H1 (cell line): Measurements from ENCODE around the gene CLCNKB. TPM values are rescaled to one million over a fixed set of nuclear protein-coding genes. Genes with fewer than 3 reads are reported as not detected.

Experiments used
- CTCF ChIA-PET: fragments of 300-600 bp; sonication (Branson Sonifier 250); formaldehyde crosslinking; loops from one replicate; lab custom pipeline; 2021; ENCODE audit not compliant: partially characterized antibody; lab: Charles Lee
- POLR2A ChIA-PET: fragments of 300-600 bp; sonication (Branson Sonifier 250); formaldehyde crosslinking; loops from one replicate; lab custom pipeline; 2021; ENCODE audit warnings: inconsistent platforms; ENCODE audit not compliant: partially characterized antibody; lab: Charles Lee
- DNase-seq, 2 experiments: peaks; one replicate each; pipeline versions ENCODE4 v3.0.0 to v3.0.0-alpha.2; 2010 to 2022; ENCODE audit warnings: low spot score in 2 of 2, low read depth in 1 of 2, mixed read lengths in 1 of 2
- FAIRE-seq: peaks from 2 replicates; lab custom pipeline; 2011; peaks lifted over from hg19 to GRCh38; lab: Jason Lieb, UNC
- H2AFZ ChIP-seq: 2 replicates; pipeline ENCODE4 v1.8.1; 2012; ENCODE audit warnings: low read length, inconsistent platforms
- H2AK5ac ChIP-seq: 2 replicates; pipeline ENCODE4 v1.6.1; 2013; ENCODE audit warnings: low read depth, low read length
- H2BK120ac ChIP-seq: replicated peaks from 2 replicates; pipeline ENCODE3; 2013; ENCODE audit warnings: low read depth, low read length, inconsistent platforms
- H2BK12ac ChIP-seq: 2 replicates; pipeline ENCODE4 v1.6.1; 2013; ENCODE audit warnings: low read depth, low read length
- H2BK15ac ChIP-seq: 2 replicates; pipeline ENCODE4 v1.6.1; 2013; ENCODE audit warnings: low read length
- H2BK20ac ChIP-seq: 2 replicates; pipeline ENCODE4 v1.6.1; 2013; ENCODE audit warnings: low read length
- H2BK5ac ChIP-seq: 2 replicates; pipeline ENCODE4 v1.6.1; 2013; ENCODE audit warnings: low read depth, low read length
- H3K14ac ChIP-seq: 2 replicates; pipeline ENCODE4 v1.6.1; 2013; ENCODE audit warnings: inconsistent platforms; ENCODE audit not compliant: insufficient read length
- H3K18ac ChIP-seq: 2 replicates; pipeline ENCODE4 v1.6.1; 2013; ENCODE audit warnings: low read length; ENCODE audit errors: extremely low read depth
- H3K23ac ChIP-seq: 2 replicates; pipeline ENCODE4 v1.6.1; 2013; ENCODE audit warnings: inconsistent platforms; ENCODE audit not compliant: insufficient read length
- H3K23me2 ChIP-seq: 2 replicates; pipeline ENCODE4 v1.6.1; 2013; ENCODE audit warnings: low read depth, low read length
- H3K27ac ChIP-seq: 2 replicates; pipeline ENCODE4 v1.6.1; 2011; ENCODE audit warnings: low read depth, low read length, inconsistent platforms
- H3K27me3 ChIP-seq, 4 experiments: replicated peaks in 1 of 4; 1 replicate in 1 of 4; 2 replicates in 3 of 4; pipeline versions ENCODE4 v1.6.1 to v1.8.1; 2011 to 2013; ENCODE audit warnings: low read length in 3 of 4, mild to moderate bottlenecking in 3 of 4, inconsistent platforms in 2 of 4, mixed read lengths in 2 of 4, moderate library complexity in 1 of 4; ENCODE audit not compliant: control insufficient read depth in 3 of 4, insufficient read depth in 3 of 4; ENCODE audit errors: extremely low read depth in 1 of 4
- H3K36me3 ChIP-seq, 4 experiments: 2 replicates each; pipeline versions ENCODE4 v1.6.1 to v1.8.1; 2011 to 2013; ENCODE audit warnings: mild to moderate bottlenecking in 4 of 4, low read length in 3 of 4, moderate library complexity in 2 of 4, control low read depth in 1 of 4, inconsistent platforms in 1 of 4; ENCODE audit not compliant: insufficient read depth in 4 of 4, control insufficient read depth in 2 of 4
- H3K4ac ChIP-seq: replicated peaks from 2 replicates; pipeline ENCODE3; 2013; ENCODE audit warnings: low read length, low read depth, mixed read lengths, inconsistent platforms; ENCODE audit not compliant: insufficient read length
- H3K4me1 ChIP-seq, 4 experiments: replicated peaks in 1 of 4; 1 replicate in 1 of 4; 2 replicates in 3 of 4; pipeline versions ENCODE4 v1.6.1 to v1.8.1; 2011 to 2013; ENCODE audit warnings: low read length in 3 of 4, inconsistent platforms in 2 of 4, mixed read lengths in 1 of 4; ENCODE audit not compliant: insufficient read depth in 4 of 4, control insufficient read depth in 3 of 4
- H3K4me2 ChIP-seq, 2 experiments: 2 replicates each; pipeline versions ENCODE4 v1.6.1 to v1.8.1; 2011 to 2013; ENCODE audit warnings: low read depth in 2 of 2, low read length in 2 of 2, control low read depth in 1 of 2, inconsistent platforms in 1 of 2, mild to moderate bottlenecking in 1 of 2; ENCODE audit not compliant: insufficient read depth in 1 of 2
- H3K4me3 ChIP-seq, 4 experiments: fragments of 200-600, 300-600 bp in 1 of 4; sonication (generic), shearing (Covaris generic), sonication (Bioruptor Twin) in 1 of 4; 2 replicates each; pipeline versions ENCODE4 v1.5.1 to v1.8.1; 2011 to 2016; ENCODE audit warnings: low read length in 4 of 4, low read depth in 3 of 4, control low read depth in 2 of 4, inconsistent platforms in 2 of 4, mild to moderate bottlenecking in 2 of 4, mixed read lengths in 1 of 4, moderate library complexity in 1 of 4; ENCODE audit not compliant: insufficient read depth in 2 of 4; ENCODE audit errors: extremely low read depth in 1 of 4
- H3K56ac ChIP-seq: replicated peaks from 2 replicates; pipeline ENCODE3; 2013; ENCODE audit warnings: low read depth, mild to moderate bottlenecking, mixed read lengths, low read length, inconsistent platforms; ENCODE audit not compliant: insufficient read length
- H3K79me1 ChIP-seq: 2 replicates; pipeline ENCODE4 v1.6.1; 2013; ENCODE audit warnings: low read depth, low read length, control low read depth
- H3K79me2 ChIP-seq, 2 experiments: 2 replicates each; pipeline versions ENCODE4 v1.6.1 to v1.8.1; 2012 to 2013; ENCODE audit warnings: low read length in 2 of 2, mild to moderate bottlenecking in 2 of 2, inconsistent platforms in 1 of 2; ENCODE audit not compliant: insufficient read depth in 2 of 2, control insufficient read depth in 1 of 2
- H3K9ac ChIP-seq, 4 experiments: replicated peaks in 1 of 4; 1 replicate in 1 of 4; 2 replicates in 3 of 4; pipeline versions ENCODE4 v1.6.1 to v1.8.1; 2011 to 2013; ENCODE audit warnings: low read depth in 3 of 4, low read length in 3 of 4, control low read depth in 2 of 4, mild to moderate bottlenecking in 2 of 4, moderate library complexity in 2 of 4, inconsistent platforms in 1 of 4; ENCODE audit errors: extremely low read depth in 1 of 4
- H3K9me3 ChIP-seq, 2 experiments: 2 replicates each; pipeline versions ENCODE4 v1.6.1 to v1.8.1; 2012 to 2013; ENCODE audit warnings: mild to moderate bottlenecking in 2 of 2, moderate library complexity in 2 of 2, control low read depth in 1 of 2, inconsistent platforms in 1 of 2, low read depth in 1 of 2, low read length in 1 of 2, mixed read lengths in 1 of 2; ENCODE audit not compliant: insufficient read depth in 2 of 2
- H4K20me1 ChIP-seq, 2 experiments: replicated peaks in 1 of 2; 2 replicates each; pipeline versions ENCODE3 to v1.8.1; 2011 to 2013; ENCODE audit warnings: inconsistent platforms in 2 of 2, low read length in 2 of 2, mild to moderate bottlenecking in 1 of 2; ENCODE audit not compliant: insufficient read depth in 2 of 2, control insufficient read depth in 1 of 2
- H4K5ac ChIP-seq: 2 replicates; pipeline ENCODE4 v1.6.1; 2013; ENCODE audit warnings: low read length, low read depth, mixed read lengths, inconsistent platforms; ENCODE audit not compliant: insufficient read length
- H4K8ac ChIP-seq: 2 replicates; pipeline ENCODE4 v1.8.0; 2013; ENCODE audit warnings: mild to moderate bottlenecking, moderate library complexity, low read length, inconsistent platforms; ENCODE audit not compliant: insufficient read depth; ENCODE audit errors: extremely low read depth
- H4K91ac ChIP-seq: replicated peaks from 2 replicates; pipeline ENCODE3; 2013; ENCODE audit warnings: low read length, mixed read lengths, inconsistent platforms; ENCODE audit not compliant: insufficient read length
- CBX5 ChIP-seq: fragments of 300-800, 300-1000 bp; sonication (generic); IDR thresholded peaks from 2 replicates; pipeline ENCODE4 v1.7.1; 2016; ENCODE audit warnings: antibody characterized with exemption, low read length, low read depth
- CEBPB ChIP-seq: IDR thresholded peaks from 2 replicates; pipeline ENCODE4 v1.6.1; 2012; ENCODE audit warnings: low read depth, low read length
- CHD1 ChIP-seq: IDR thresholded peaks from 2 replicates; pipeline ENCODE4 v1.6.1; 2012; ENCODE audit warnings: low read depth, low read length, improper control_type of control experiment
- HDAC2 ChIP-seq, 2 experiments: fragments of 300-600 bp in 1 of 2; sonication (generic) in 1 of 2; IDR thresholded peaks; 2 replicates each; pipeline ENCODE4 v1.6.1; 2011 to 2012; ENCODE audit warnings: low read depth in 2 of 2, low read length in 2 of 2, mild to moderate bottlenecking in 2 of 2, moderate library complexity in 2 of 2, borderline replicate concordance in 1 of 2, inconsistent platforms in 1 of 2
- HDAC6 ChIP-seq: IDR thresholded peaks from one replicate; pipeline ENCODE4 v1.7.1; 2012; ENCODE audit warnings: low read depth, mild to moderate bottlenecking, inconsistent platforms, low read length, moderate library complexity
- JUND ChIP-seq: IDR thresholded peaks from 2 replicates; pipeline ENCODE4 v1.6.1; 2011; ENCODE audit warnings: mild to moderate bottlenecking, improper control_type of control experiment, low read length
- KDM5A ChIP-seq: fragments of 200-600 bp; IDR thresholded peaks from 2 replicates; pipeline ENCODE4 v1.7.1; 2012; ENCODE audit warnings: mild to moderate bottlenecking, low read length, inconsistent platforms, mixed read lengths
- RNF2 ChIP-seq: fragments of 200-900, 300-1000 bp; sonication (generic); IDR thresholded peaks from 2 replicates; pipeline ENCODE4 v1.7.1; 2016; ENCODE audit warnings: borderline replicate concordance, low read depth, mild to moderate bottlenecking, antibody characterized with exemption, low read length; ENCODE audit not compliant: poor library complexity, severe bottlenecking; ENCODE audit errors: missing control alignments
- RXRA ChIP-seq: IDR thresholded peaks from 2 replicates; pipeline ENCODE4 v1.6.1; 2011; ENCODE audit warnings: low read depth, mild to moderate bottlenecking, low read length, moderate library complexity; ENCODE audit not compliant: insufficient read depth
- SAP30 ChIP-seq: fragments of 300-600 bp; sonication (generic); IDR thresholded peaks from 2 replicates; pipeline ENCODE4 v1.7.1; 2012; ENCODE audit warnings: low read length, moderate library complexity, mild to moderate bottlenecking, inconsistent platforms; ENCODE audit not compliant: insufficient read depth, insufficient replicate concordance
- TEAD4 ChIP-seq: IDR thresholded peaks from 2 replicates; pipeline ENCODE4 v1.6.1; 2012; ENCODE audit warnings: low read depth, low read length, inconsistent platforms, mixed read lengths
- WGBS, 2 experiments: shearing (Covaris generic) in 1 of 2; methylation state at CpG; one replicate each; pipeline versions ENCODE4 v1.1.6 to v1.1.7; 2013 to 2015; ENCODE audit warnings: low lambda C conversion rate in 2 of 2, mixed read lengths in 2 of 2, inconsistent platforms in 1 of 2, low coverage in 1 of 2, missing lambda C conversion rate in 1 of 2; ENCODE audit not compliant: insufficient replicate concordance in 2 of 2, insufficient coverage in 1 of 2, insufficient read length in 1 of 2; ENCODE audit errors: extremely low coverage in 1 of 2, missing lambda C conversion rate in 1 of 2; 5-methylcytosine and 5-hydroxymethylcytosine counted together
- polyA plus RNA-seq, 7 experiments: library from polyadenylated mRNA; depleted of rRNA in 3 of 7; stranded (reverse) in 5 of 7; unstranded in 2 of 7; fragments of >200 nt in 5 of 7; fragments of 200-250 nt in 2 of 7; gene quantifications; 1 replicate in 5 of 7; 2 replicates in 1 of 7; 4 replicates in 1 of 7; pipeline versions ENCODE4 v1.2.1 to v1.2.3, GENCODE V29; 2011 to 2013; ENCODE audit warnings: missing spikeins in 2 of 7, mixed read lengths in 2 of 7
- total RNA-seq: library from RNA; stranded (reverse); fragmentation: NEBNext Ultra II Directional; extraction: Animal tissue kit (Norgen Biotek cat#: 25700); gene quantifications from 2 replicates; pipeline ENCODE4 v1.2.1, GENCODE V29; 2021

The CLCNKB gene
- total and polyA plus RNA-seq, 2 of the 8 experiments (the other 6 are each of a cell fraction or from before 2014, with no cell fraction given): 1.2 to 3.5 TPM

- Histone ChIP-seq H3K4ac (peak overlapping the region; percentile 78), H3K23ac (no peak overlapping the region), H3K36me3 (no peaks in the 10 kb centered on the region), H2BK15ac (0 out of 2 replicates have a peak overlapping the region, but pooled peaks have one; percentile 29), H3K79me1 (no peaks in the 10 kb centered on the region), H4K20me1 (no peaks in the 10 kb centered on the region), H3K27ac (no peak overlapping the region), H4K5ac (no peak overlapping the region), H3K4me3 (no peak overlapping the region), H3K4me2 (no peak overlapping the region; a peak in 1 of 4 replicates), H4K91ac (no peak overlapping the region), H2BK120ac (no peak overlapping the region), H3K56ac (no peak overlapping the region), H3K4me1 (peaks cover 0 to 17% (median 9%) of the 10 kb centered on the region in 4 experiments; a peak in 6 of 7 replicates), H2BK5ac (no peak overlapping the region), H2BK12ac (peak overlapping the region; percentile 23; the same call in 1 of the 2 replicates), H2AK5ac (no peak overlapping the region; the same call in 1 of the 2 replicates), H4K8ac (no peak overlapping the region), H3K79me2 (no peaks in the 10 kb centered on the region), H3K27me3 (peaks cover 0 to 2% (median under 1%) of the 10 kb centered on the region in 4 experiments; a peak in 3 of 7 replicates), H3K14ac (no peak overlapping the region), H3K18ac (no peak overlapping the region), H3K9ac (no peak overlapping the region), H3K23me2 (no peaks in the 10 kb centered on the region), H3K9me3 (no peaks in the 10 kb centered on the region), H2AFZ (no peak overlapping the region), H2BK20ac (no peak overlapping the region)
- POLR2A ChIA-PET: interaction anchor here (0.6 to 1.8 kb wide), 4 partner anchors 9 to 28 kb away, joined by 3 to 8 read pairs (median 3); no protein-coding TSS in a partner anchor
- CTCF ChIA-PET: interaction anchor here (0.7 to 2.7 kb wide), 5 partner anchors 15 to 71 kb away, joined by 3 to 21 read pairs (median 4); no protein-coding TSS in a partner anchor
- DNase-seq (no peak), FAIRE-seq (no peak)
- WGBS, 2 experiments: 85% methylated on average over 11 of the region's 19 CpGs; no CpG with 5 or more reads in 1 of the 2 experiments
- no peak for TF ChIP-seq HDAC6
- TF ChIP-seq CHD1: no peak
- no peak for TF ChIP-seq RXRA
- TF ChIP-seq SAP30: no peak
- no peak for TF ChIP-seq TEAD4
- TF ChIP-seq RNF2: no peak
- no peak for TF ChIP-seq CEBPB
- TF ChIP-seq KDM5A: no peak
- no peak for TF ChIP-seq JUND
- TF ChIP-seq CBX5: no peak
- TF ChIP-seq HDAC2 (IDR thresholded peaks at IDR 0.05; ENCODE audit: borderline replicate concordance in 1 of 2, low read depth in 2 of 2, low read length in 2 of 2): no peak
These were observed 15.2 kb upstream of the CLCNKB start for GRCh38 chr1:16028237-16029002.
